WERI-Rb-1 (cell line): ENCODE data around the gene MUSK.
"Not testable (repeated sequence)": the region's sequence is repeated elsewhere in the genome, so short reads cannot be mapped to it uniquely, and the experiment has no call there.

ENCODE experiments used
- DNase-seq: peaks from one replicate; pipeline ENCODE4 v3.0.0-alpha.2; 2020
- H3K27ac ChIP-seq: fragments of 250-450 bp; sonication (Bioruptor Pico); 2 replicates; pipeline ENCODE4 v1.5.1; 2020; ENCODE audit warnings: mild to moderate bottlenecking, moderate library complexity
- H3K27me3 ChIP-seq: fragments of 250-450 bp; sonication (Bioruptor Pico); 2 replicates; pipeline ENCODE4 v1.5.1; 2021; ENCODE audit warnings: mild to moderate bottlenecking, low read depth, moderate library complexity; ENCODE audit not compliant: insufficient read depth, severe bottlenecking
- H3K36me3 ChIP-seq: fragments of 250-450 bp; sonication (Bioruptor Pico); 2 replicates; pipeline ENCODE4 v1.5.1; 2020; ENCODE audit warnings: mild to moderate bottlenecking, moderate library complexity
- H3K4me3 ChIP-seq: 2 replicates; pipeline ENCODE4 v1.5.1; 2011; ENCODE audit warnings: low read depth, mild to moderate bottlenecking, control low read depth, low read length
- H3K9me3 ChIP-seq: fragments of 250-450 bp; sonication (Bioruptor Pico); 2 replicates; pipeline ENCODE4 v1.5.1; 2021; ENCODE audit warnings: mild to moderate bottlenecking, moderate library complexity; ENCODE audit not compliant: severe bottlenecking
- TF ChIP-seq, protein P1 (sequence below): IDR thresholded peaks from 2 replicates; pipeline ENCODE4 v1.5.1; 2011; ENCODE audit warnings: low read depth, mild to moderate bottlenecking, control low read depth, inconsistent platforms, low read length

MUSK gene

DNA sequence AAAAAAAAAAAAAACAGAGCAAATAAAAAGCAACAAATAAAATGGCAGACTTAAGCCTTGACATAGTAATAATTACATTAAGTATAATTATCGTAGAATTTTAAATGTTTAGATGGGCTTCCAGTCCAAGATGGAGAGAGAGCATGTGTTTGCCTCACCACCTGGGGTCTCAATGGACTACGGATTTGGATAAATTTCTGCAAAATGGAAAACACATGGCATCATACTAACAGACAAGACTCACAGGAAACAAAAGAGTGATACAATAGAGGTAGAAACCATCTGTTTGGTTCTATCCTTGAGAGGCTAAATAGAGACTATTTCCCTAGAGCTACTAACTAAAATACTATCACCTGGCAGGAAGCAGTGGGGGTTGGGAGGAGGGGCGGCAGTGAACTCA is 144.3 kb downstream of the MUSK start:
- no peaks in the 10 kb centered on the region for H3K36me3 ChIP-seq
- H3K4me3 ChIP-seq, result no peak overlapping the region
- DNase-seq, result no peak
- peaks cover 62% of the 10 kb centered on the region for H3K27me3 ChIP-seq
- TF ChIP-seq, protein P1, sequence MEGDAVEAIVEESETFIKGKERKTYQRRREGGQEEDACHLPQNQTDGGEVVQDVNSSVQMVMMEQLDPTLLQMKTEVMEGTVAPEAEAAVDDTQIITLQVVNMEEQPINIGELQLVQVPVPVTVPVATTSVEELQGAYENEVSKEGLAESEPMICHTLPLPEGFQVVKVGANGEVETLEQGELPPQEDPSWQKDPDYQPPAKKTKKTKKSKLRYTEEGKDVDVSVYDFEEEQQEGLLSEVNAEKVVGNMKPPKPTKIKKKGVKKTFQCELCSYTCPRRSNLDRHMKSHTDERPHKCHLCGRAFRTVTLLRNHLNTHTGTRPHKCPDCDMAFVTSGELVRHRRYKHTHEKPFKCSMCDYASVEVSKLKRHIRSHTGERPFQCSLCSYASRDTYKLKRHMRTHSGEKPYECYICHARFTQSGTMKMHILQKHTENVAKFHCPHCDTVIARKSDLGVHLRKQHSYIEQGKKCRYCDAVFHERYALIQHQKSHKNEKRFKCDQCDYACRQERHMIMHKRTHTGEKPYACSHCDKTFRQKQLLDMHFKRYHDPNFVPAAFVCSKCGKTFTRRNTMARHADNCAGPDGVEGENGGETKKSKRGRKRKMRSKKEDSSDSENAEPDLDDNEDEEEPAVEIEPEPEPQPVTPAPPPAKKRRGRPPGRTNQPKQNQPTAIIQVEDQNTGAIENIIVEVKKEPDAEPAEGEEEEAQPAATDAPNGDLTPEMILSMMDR, result no peak
- H3K27ac ChIP-seq, result no peak overlapping the region
- H3K9me3 ChIP-seq, result no peaks in the 10 kb centered on the region

DNA sequence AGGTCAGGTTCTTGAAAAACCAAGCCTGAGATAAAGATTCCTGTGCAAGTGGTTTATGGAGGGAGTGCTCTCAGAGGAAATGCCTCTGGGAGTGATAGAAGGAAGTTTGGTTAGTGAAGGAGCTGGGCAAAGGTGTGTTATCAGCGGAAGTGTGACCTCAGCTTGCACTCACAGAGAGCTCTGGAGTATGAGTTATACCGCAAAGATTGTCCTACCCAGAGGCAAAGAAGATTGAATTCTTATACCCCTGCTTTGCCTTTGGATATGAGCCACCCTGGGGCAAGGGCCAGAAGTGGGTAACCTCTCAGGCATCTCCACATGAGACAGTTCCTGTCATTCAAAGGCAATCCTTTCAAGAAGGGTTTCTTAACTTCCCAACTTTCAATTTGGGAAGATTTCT is 145.6 kb downstream of the MUSK start:
- H3K27ac ChIP-seq, result no peak overlapping the region
- DNase-seq, result no peak

DNA sequence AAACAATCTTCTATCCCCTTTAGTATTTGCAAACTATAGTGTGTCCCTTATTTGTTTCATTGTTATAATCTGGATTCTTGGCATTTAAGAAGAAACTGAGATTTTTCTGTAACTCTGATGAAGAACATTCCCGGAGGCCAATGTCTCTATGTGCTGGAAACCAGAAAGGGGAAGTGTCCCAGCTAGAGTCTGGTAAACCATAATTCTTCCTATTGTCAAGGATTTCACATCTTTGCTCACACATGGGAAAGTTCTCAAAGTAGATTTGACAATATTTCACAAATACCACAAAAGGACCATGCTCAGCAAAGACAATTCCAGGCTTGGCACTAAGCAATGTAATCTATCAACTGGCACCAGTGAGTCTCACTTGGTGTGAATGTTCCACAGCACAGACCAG is 146.8 kb downstream of the MUSK start:
- Histone ChIP-seq H3K27me3 (peaks cover 69% of the 10 kb centered on the region), H3K4me3 (no peak overlapping the region), H3K9me3 (no peaks in the 10 kb centered on the region), H3K36me3 (no peaks in the 10 kb centered on the region), H3K27ac (no peak overlapping the region)
- DNase-seq, result no peak
- TF ChIP-seq, protein P1, result no peak

More for the DNA sequence above, 145.6 kb downstream of the MUSK start:
- H3K9me3 ChIP-seq, result no peaks in the 10 kb centered on the region
- H3K36me3 ChIP-seq, result no peaks in the 10 kb centered on the region
- H3K27me3 ChIP-seq, result peaks cover 62% of the 10 kb centered on the region
- H3K4me3 ChIP-seq, result no peak overlapping the region
- TF ChIP-seq, protein P1, result no peak

DNA sequence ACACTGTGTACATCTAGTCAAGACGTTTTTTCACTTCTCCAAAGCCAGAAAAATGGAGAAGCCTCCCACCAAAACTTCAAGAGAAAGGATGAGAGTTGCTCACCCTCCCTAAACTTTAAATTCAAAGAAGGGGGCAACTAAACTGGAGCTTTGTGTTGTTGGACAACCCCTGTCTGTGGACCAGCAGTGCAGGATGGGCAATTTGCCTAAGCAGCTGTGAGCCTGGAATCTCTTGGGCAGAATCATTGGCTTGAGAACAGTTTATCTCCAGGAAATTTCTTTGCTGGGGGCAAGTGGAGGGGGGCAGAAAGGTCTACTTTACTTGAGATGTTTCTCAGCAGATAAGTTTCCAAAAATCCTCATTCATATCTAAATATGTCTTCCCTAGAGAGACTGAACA is 151.8 kb downstream of the MUSK start:
- H3K9me3 ChIP-seq, result no peaks in the 10 kb centered on the region
- H3K27me3 ChIP-seq, result peaks cover 75% of the 10 kb centered on the region
- no peaks in the 10 kb centered on the region for H3K36me3 ChIP-seq
- no peak overlapping the region for H3K4me3 ChIP-seq
- H3K27ac ChIP-seq, result no peak overlapping the region
- no peak for DNase-seq
- TF ChIP-seq, protein P1, result no peak

DNA sequence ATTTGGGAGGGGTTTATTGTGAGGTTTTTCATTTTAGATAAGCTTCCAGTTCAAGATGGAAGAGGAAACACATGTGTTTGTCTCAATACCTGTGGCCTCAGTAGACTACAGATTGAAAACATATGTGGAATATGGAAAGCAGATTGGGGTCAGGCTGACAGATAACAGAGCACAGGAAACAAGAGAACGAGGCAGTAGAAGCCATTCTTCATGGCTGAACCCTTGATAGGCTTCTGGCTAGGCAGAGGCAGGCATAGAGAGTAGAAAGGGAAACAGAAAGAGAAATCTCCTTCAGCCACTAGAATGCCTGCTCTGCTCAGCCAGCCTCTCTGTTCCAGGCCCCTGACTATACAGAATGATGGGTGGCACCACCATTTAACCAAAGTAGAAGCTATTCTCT is 152.5 kb downstream of the MUSK start:
- TF ChIP-seq, protein P1, result no peak
- Histone ChIP-seq H3K4me3 (no peak overlapping the region), H3K9me3 (no peaks in the 10 kb centered on the region), H3K36me3 (no peaks in the 10 kb centered on the region), H3K27ac (no peak overlapping the region), H3K27me3 (peaks cover 79% of the 10 kb centered on the region)
- DNase-seq, result no peak

DNA sequence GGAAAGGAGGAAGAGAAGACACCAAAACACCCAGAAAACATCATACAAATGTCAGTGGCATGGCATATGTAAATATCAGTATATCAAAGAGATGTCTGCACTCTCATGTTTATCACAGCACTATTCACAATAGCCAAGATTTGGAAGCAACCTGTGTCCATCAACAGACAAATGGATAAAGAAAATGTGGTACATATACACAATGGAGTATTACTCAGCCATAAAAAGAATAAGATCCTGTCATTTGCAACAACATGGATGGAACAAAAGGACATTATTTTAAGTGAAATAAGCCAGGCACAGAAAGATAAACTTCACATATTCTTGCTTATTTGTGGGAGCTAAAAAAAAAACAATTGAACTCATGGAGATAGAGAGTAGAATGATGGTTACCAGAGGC is 156.5 kb downstream of the MUSK start:
- not testable (repeated sequence) for H3K27ac ChIP-seq, DNase-seq, H3K4me3 ChIP-seq, H3K36me3 ChIP-seq, H3K9me3 ChIP-seq
- H3K27me3 ChIP-seq, result peaks cover 82% of the 10 kb centered on the region
